Fibroblast of upper back skin (primary cell): Measurements from ENCODE around the gene TAB2.
"Not testable (repeated sequence)": the region's sequence is repeated elsewhere in the genome, so short reads cannot be mapped to it uniquely, and the experiment has no call there.

Experiments
- DNase-seq: peaks from one replicate; pipeline ENCODE4 v3.0.0-alpha.2; 2013

TAB2 gene

GRCh38 chr6:149335924-149336608, 18.6 kb downstream of the TAB2 start:
- peak; percentile 68 for DNase-seq

GRCh38 chr6:149336609-149336928, 19.1 kb downstream of the TAB2 start:
- no peak for DNase-seq

DNA sequence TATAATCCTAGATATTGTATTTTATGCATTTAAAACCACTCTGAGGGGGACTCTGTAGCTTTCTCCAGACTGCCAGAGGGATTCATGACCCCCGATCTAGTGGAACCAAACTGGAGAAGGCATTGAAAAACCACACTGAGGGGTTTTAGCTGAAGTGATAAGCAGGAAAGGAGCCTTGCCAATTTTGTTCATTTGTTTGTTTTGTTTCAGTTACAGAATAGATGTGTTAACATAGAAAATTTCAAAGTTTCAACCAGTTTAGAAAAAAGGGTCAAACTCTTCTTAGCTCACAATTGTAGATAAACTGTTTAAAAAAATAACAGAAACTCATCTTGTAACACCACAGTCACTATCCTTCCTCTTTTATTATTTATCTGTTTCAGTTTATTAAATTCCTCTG, 19.8 kb downstream of the TAB2 start:
- no peak for DNase-seq

DNA sequence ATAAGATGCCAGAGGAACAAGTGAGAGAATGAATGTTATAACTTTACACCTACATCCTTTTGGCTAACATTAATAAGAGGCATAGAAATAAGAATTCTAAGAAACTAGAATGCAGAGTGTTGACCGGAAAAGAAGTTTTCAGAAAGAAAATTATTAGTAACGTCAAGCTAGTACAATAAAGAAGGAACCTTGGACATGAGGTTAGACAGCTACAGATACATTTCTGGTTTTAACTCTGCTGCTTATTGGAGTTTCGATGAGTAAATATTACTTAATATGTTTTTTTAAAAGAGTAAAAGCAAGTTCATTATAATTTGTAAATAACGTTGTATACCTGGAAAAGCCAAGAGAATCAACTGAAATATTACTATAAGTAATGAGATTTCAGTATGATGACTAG, 22.7 kb downstream of the TAB2 start:
- no peak for DNase-seq

GRCh38 chr6:149342525-149342924, 25.0 kb downstream of the TAB2 start:
- DNase-seq = no peak

GRCh38 chr6:149343501-149343900, 26.0 kb downstream of the TAB2 start:
- no peak for DNase-seq

GRCh38 chr6:149346078-149346477, 28.6 kb downstream of the TAB2 start:
- no peak for DNase-seq

- peak; percentile 74 for DNase-seq
Measured at GRCh38 chr6:149347067-149347466, 29.6 kb downstream of the TAB2 start.

DNA sequence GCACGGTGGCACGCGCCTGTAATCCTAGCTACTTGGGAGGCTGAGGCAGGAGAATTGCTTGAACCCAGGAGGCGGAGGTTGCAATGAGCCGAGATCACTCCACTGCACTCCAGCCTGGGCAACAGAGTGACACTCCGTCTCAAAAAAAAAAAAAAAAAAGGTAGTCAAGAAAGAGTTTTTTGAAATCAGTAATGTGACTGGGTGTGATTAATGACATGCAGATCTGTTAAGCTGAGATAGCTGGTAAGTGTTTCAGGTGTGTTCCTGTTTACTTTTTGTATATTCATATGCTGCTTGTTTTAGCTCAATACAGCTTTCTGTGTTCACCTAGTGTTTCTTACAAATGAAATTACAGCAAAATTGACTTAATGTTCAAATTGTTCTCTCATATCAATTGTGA, 31.8 kb downstream of the TAB2 start:
- not testable (repeated sequence) for DNase-seq

DNA sequence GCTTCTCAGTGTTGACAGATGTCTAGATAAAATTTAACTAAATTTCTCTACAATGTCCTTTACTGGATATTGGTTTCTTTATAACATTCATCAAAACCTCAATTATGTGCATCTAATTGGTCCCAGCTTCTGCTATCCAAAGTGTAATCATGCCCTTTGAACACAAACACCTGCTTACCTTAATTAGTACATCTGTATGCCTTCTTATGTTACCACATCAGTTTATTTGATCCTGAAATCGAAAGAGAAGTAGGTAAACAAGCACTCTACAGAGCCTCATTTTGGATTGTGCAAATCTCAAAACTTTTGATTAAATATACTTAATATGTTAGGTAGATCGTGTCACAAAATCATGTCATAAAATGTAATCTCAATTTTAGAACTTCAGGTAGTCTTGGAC, 36.5 kb downstream of the TAB2 start:
- DNase-seq = no peak

DNA sequence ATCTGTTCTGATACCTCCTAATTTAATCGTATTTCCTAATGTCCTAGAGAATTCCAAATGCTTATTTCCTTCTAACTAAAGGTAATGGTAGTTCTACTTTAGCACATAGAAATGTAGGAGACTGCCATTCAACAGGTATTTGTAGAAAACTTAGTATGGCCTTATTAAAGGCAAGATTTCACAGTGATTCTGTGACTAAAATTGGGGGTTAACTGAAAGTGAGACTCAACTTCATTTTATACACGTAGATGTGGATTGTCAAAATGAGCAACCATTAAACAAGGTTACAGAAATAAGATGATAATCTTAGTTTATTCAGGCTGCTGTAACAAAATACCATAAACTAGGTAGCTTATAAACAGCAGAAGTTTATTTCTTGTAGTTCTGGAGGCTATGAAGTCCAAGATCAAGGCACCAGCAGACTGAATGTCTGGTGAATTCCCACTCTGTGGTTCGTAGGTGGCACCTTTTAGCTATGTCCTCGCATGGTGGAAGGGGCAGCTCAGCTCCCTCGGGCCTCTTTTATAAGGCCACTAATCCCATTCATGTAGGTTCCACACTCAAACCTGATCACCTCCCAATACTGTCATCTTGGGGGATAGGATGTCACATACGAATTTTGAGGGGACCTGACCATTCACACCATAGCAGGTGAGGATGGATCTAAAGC, 38.7 kb downstream of the TAB2 start:
- no peak for DNase-seq

DNA sequence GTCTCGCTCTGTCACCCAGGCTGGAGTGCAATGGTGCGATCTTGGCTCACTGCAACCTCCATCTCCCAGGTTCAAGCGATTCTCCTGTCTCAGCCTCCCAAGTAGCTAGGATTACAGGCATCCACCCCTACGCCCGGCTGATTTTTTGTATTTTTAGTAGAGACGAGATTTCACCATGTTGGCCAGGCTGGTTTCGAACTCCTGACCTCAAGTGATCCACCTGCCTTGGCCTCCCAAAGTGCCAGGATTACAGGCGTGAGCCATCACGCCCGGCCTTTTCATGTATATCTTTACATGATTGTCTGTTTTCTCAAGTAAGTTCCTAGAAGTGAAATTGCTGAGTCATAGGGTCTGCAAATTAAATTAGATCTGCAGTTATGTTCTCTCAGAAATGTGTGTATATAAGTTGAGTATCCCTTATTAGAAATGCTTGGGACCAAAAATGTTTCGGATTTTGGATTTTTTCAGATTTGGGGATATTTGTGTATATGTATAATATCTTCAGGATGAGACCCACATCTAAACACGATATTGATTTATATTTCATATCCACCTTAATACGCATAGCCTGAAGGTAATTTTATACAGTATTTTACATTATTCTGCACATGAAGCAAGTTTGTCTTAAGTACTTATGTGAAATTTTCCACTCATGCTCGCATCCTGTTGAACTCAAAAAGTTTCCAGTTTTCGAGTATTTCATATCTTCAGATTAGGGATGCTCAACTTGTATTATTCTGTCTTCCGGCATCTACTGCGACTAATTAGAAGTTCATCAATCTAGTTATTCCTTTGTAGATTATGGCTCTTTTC, 40.4 kb downstream of the TAB2 start:
- no peak for DNase-seq

DNA sequence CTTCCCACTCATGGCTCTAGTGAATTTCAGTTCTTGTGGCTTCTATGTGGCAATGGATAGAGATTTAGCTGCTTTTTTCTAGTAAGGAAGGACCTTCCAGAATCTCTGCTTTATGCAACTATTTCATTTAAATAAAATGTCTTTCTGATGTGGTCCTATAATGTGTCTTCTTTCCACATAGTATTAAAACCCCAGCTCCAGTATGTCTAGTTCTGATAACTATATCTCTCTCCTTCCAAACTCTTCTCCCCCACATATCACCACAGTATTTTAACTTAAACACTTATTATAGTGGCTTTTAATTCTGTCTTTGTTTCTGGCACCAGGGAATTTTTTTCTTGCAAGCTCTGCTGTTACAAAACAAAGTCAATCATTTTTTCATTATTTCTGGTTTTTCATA, 41.9 kb downstream of the TAB2 start:
- no peak for DNase-seq

DNA sequence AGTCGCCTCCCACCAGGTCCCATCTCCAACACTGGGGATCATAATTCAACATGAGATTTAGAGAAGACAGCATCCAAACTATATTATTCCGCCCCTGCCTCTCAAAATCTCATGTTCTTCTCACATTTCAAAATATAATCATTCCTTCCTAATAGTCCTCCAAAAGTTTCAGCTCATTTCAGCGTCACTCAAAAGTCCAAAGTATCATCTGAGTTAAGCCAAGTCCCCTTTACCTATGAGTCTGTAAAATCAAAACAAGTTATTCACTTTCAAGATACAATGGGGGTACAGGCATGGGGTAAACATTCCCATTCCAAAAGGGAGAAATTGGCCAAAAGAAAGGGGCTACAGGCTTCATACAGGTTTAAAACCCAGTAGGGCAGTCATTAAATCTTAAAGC, 43.0 kb downstream of the TAB2 start:
- no peak for DNase-seq

- DNase-seq = no peak
Measured at GRCh38 chr6:149362289-149362688, 44.8 kb downstream of the TAB2 start.

- DNase-seq = no peak
Measured at GRCh38 chr6:149363154-149363553, 45.6 kb downstream of the TAB2 start.

DNA sequence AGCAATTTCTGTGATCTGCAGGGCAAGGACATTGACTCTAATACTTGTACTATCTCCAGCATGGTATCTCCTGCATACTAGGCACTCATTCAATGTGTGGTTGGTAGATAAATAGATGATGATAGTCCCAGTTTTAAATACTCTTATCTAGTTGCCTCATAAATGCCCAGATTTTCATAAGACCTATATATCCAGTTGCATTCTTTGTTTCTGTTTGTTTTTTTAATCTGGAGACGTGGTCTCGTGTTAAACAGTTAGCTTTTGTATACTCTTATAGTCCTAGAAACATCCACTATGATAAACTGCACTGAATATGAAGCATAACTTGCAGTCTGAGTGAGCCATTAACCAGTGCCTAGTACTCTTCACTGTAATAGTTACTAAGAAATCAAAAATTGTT, 47.0 kb downstream of the TAB2 start:
- DNase-seq = no peak

GRCh38 chr6:149365197-149365596, 47.7 kb downstream of the TAB2 start:
- no peak for DNase-seq

- no peak for DNase-seq
Measured at GRCh38 chr6:149366267-149366921, 48.9 kb downstream of the TAB2 start.

- no peak for DNase-seq
Measured at GRCh38 chr6:149368065-149368464, 50.6 kb downstream of the TAB2 start.

GRCh38 chr6:149371154-149371553, 53.6 kb downstream of the TAB2 start:
- DNase-seq = no peak

- DNase-seq = no peak
Measured at GRCh38 chr6:149372062-149372461, 54.5 kb downstream of the TAB2 start.

DNA sequence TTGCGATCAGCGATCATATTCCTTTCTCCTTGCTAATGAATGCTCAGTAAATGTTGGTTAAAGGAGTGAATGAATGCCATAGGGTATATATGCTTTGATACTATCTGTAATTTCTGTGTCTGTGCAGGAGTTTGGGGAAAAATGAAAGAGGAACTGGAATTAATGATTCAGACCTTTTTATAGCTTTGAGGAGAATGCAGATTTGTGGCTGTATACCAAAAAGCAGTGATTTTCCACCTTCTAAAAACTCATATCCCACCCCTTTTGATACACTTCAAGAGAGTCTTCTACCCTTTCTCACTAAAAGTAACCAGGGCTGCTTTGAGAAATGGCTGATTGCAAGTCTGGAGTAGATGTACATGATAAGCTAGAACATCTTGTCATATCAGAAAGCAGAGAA, 56.0 kb downstream of the TAB2 start:
- no peak for DNase-seq

DNA sequence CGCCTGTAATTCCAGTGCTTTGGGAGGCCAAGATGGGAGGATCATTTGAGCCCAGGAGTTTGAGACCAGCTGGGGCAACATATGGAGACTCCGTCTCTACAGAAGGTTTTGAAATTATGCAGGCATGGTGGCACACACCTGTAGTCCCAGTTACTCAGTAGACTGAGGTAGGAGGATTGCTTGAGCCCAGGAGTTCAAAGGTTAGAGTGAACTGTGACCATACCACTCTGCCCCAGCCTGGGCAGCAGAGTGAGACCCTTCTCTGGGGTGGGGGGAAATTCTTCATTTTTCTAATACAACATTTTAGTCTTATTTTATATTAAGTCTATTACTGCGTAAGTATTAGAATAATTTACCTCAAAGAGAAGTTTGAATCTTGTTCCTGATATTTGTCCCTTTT, 62.5 kb downstream of the TAB2 start:
- no peak for DNase-seq
